ENCODE measurements around the gene CUX1. TPM values are rescaled to one million over a fixed set of nuclear protein-coding genes. Genes with fewer than 3 reads are reported as not detected.

CUX1 gene
- total RNA-seq, 1 experiment from 2014 or later: 37.4 TPM

DNA sequence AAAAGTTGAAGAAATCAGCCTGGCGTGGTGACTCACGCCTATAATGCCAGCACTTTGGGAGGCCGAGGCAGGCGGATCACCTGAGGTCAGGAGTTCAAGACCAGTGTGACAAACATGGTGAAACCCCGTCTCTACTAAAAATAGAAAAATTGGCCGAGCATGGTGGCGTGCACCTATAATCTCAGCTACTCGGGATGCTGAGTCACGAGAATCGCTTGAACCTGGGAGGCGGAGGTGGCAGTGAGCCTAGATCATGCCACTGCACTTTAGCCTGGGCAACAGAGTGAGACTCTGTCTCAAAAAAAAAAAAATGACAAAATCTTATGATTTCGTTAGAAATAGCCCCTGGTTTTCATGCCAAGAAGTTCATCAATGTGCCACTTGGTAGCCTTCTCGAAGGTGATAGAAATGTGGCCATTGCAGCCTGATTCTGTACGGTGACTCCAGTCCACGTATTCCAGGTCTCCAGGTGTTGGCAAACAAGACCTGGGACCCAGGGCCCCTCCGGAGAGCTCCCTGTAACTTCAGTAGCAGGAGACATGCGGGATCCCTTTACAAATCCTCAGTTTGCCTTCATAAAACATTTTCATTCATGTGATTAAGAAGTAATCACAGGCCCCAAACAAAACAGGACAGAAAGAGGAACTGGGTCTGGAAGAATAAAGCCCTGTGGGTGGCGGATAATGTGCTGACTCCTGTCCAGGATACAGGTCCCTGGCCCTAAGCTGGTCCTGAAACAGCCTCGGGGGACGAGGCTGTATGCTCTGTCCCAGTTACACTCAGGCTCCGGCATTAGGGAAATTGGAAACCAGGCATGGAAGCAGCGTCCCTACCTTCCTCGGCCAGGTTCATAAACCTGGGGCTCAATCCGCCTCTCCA is 262.0 kb downstream of the CUX1 start:
- DNase-seq (ENCODE audit: low read depth): no peak
- in situ Hi-C loops (cut with HindIII; ENCODE audit: low pct_unique_long_range_greater_than_20kb, low sequenced_read_pairs): no loop called here

DNA sequence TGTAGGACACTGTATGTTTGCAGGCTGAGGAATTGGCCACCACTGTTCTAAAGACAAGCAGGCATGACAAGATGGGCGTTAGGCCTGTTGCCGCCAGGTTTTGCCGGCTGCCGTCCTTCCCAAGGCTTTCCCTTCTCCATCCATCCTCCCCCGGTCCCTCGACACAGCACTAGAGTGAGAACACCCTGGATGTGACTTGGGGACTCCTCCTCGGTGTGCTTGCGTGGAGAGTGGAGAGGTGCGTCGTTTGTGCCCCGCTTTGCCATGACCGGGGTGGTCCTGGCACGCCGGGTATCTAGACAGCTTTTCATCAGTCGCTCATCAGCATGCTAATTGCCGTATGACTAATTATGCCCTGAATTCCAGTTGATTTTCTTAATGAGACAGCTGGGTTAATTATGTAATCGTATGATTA is 262.6 kb downstream of the CUX1 start:
- in situ Hi-C loops (cut with HindIII; ENCODE audit: low pct_unique_long_range_greater_than_20kb, low sequenced_read_pairs): no loop called here
- DNase-seq (ENCODE audit: low read depth): no peak

DNA sequence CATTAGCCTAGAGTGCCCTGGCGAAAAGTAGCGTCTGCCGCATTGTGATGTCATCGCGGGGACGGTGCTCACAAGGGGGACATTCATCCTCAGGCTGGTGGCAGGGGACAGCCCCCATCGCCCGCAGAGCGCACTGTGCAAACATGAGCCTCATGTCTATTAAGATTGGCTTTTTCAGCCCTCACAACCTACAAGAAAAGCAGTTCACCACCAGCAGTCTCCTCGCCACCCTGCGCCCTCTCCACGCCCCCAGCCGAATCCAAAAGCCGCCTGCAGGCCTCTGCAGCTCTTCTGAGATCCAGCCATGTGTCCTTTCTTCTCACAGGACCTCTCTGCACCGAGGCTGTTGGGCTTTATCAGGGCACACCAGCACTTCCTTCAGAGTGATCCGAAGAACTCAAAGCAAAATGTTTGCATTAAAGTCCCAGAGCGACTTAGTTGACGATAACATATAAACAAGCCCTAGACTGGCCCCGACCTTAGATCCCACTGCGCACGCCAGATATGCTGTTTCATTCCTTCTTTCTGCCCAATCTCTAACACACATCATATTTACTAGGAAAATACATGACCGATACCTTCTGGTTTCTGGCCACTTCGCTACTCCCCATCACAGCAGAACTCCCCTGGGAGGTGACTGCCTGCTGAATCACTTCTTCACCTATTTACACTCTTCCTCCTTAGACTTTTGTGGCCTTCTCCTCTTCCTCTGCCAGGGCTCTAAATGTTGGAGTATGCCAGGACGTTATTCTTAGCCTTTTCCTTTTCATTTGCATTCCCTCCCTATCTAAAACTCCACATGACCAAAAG is 263.2 kb downstream of the CUX1 start:
- DNase-seq (ENCODE audit: low read depth): no peak
- in situ Hi-C loops (cut with HindIII; ENCODE audit: low pct_unique_long_range_greater_than_20kb, low sequenced_read_pairs): no loop called here

DNA sequence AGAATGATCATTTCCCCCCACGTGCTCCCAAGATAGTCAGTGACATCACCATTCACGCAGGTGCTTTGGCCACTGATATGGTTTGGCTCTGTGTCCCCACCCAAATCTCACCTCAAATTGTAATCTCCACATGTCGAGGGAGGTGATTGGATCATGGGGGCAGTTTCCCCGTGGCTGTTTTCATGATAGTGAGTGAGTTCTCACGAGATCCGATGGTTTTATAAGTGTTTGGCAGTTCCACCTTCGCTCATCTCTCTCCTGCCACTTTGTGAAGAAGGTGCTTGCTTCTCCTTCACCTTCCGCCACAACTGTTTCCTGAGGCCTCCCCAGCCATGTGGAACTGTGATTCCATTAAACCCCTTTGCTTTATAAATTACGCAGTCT is 263.8 kb downstream of the CUX1 start:
- in situ Hi-C loops (cut with HindIII; ENCODE audit: low pct_unique_long_range_greater_than_20kb, low sequenced_read_pairs): no loop called here
- DNase-seq (ENCODE audit: low read depth): no peak

DNA sequence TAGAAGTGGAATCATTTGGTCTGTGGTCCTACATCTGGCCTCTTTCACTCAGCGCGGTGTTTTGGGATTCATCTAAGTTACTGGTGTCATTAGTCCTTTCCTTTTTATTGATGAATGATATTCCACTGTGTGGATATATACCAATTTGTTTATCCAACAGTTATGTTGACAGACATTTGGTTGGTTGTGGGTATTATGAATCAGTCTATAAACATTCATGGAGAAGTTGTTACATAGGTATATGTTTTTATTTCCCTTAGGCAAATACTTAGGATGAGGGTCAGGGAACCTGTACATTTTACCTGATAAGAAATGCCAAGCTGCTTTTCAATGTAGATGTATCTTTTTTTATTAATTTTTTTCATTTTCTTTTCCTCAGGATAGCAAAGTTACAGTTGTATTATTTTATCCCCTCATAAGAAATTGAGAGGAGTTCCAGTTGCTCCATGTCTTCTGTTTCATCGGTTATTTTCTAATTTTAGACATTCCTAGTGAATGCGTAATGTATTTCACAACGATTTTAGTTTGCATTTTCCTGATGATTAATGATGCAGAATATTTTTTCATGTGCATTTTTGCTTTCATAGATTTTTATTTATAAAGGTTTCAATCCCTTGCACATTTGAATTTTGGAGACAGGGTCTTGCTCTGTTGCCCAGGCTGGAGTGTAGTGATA is 265.4 kb downstream of the CUX1 start:
- in situ Hi-C loops (cut with HindIII; ENCODE audit: low pct_unique_long_range_greater_than_20kb, low sequenced_read_pairs): no loop called here
- DNase-seq (ENCODE audit: low read depth): no peak

DNA sequence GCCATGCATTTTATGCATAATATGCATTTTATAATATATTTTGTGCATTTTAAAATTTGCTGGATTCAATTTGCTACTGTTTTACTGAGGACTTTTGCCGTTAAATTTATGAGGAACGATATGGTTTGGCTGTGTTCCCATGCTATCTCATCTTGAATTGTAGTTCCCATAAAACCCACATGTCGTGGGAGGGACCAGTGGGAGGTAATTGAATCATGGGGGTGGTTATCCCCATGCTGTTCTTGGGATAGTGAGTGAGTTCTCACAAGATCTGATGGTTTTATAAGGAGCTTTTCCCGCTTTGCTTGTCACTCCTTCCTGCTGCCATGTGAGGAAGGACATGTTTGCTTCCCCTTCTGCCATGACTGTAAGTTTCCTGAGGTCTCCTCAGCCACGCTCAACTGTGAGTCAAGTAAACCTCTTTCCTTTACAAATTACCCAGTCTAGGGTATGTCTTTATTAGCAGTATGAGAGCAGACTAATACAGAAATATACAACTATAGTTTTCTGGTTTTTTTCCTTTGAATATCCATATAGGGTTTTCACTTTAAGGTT is 267.9 kb downstream of the CUX1 start:
- DNase-seq (ENCODE audit: low read depth): no peak
- in situ Hi-C loops (cut with HindIII; ENCODE audit: low pct_unique_long_range_greater_than_20kb, low sequenced_read_pairs): no loop called here

DNA sequence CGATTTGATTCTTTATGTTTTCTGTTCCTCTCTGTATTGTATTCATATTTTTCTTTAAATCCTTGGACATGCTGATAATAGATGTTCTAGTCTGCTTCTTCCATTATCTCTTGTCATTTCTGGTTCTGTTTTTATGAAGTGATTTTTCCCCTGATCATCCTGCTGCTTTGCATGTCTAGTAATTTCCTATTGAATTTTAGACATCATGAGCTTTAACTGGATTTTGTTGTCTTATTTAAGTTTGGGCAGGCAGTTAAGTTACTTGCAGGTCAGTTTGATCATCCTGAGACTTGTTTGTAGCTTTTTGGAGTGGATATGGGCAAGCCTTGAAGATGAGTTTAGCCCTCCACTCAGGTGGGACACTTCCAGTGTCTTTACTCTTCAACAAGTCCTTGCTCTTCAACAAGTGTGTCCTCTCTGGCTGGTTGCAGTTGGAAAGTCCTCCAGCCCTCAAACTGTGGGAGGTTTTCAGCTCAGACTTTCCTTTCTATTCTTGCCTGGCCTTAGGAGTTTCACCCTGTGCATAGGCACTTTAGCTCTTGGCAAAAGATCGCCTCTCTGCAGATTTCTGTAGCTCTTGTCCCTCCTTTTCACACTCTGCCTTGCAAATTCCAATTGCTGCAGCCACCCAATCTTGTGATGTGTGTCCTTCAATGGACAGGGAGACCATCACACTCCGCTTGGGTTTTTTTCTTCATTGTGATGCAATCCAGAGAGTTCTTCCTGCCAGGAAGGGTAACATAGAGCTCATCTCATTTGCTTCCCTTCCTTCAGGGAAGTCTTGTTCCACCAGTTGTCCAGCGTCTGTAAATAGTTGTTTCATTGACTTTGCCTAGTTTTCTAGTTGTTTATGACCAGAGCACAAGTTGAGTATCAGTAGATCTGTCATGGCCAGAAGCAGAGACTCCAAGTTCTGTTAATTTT is 272.0 kb downstream of the CUX1 start:
- in situ Hi-C loops (cut with HindIII; ENCODE audit: low pct_unique_long_range_greater_than_20kb, low sequenced_read_pairs): no loop called here
- no peak for DNase-seq (ENCODE audit: low read depth)

DNA sequence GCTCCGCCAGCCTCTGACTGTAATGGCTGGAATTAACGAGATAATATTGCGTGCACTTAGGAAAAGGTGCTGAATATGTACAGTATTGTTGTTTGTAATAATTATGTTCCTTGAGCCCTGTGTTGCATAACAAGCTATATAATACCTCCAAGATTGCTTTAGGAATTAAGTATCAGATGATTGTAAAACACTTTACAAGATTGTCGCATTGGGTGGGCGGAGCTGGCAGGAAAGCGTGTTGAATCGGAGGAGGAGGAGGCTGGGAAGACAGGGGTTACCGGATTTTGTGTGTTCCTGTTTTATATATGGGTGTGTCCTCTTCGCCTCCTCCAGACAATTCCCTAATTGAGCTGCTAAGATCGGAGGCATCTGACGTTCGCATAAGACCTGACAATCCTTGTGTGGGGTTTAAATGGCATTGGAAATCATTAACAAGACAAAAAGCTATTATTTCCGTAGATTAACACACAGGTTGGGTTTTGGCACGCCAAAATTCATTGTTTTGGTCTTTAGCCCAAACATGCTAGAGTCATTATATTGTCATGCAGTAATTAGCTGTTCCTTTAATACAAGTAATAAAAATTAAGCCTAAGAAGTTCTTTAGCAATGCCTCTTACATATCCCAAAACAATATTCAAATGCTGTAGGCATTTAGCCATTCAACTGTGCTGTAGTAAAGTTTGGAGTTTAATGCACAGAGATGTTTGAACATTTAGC is 276.3 kb downstream of the CUX1 start:
- in situ Hi-C loops (cut with HindIII; ENCODE audit: low pct_unique_long_range_greater_than_20kb, low sequenced_read_pairs): no loop called here

DNA sequence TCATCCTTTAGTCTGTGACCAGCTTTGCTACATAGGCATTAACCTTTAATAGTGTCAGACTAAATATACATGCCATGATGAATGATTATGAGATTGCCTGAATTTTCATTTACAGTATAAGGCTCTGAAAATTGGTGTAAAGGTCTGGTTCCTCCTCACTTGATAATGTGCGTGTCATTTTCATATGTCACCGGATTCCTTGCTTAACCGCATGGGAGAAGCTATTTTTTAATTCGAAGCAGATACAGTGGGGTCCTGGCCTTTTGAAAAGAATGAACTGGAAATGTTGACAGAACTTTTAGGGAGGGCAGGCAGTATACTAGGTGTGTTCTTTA is 276.9 kb downstream of the CUX1 start:
- DNase-seq (ENCODE audit: low read depth): no peak
- in situ Hi-C loops (cut with HindIII; ENCODE audit: low pct_unique_long_range_greater_than_20kb, low sequenced_read_pairs): no loop called here

More for the DNA sequence above, 276.3 kb downstream of the CUX1 start:
- DNase-seq (ENCODE audit: low read depth): no peak

DNA sequence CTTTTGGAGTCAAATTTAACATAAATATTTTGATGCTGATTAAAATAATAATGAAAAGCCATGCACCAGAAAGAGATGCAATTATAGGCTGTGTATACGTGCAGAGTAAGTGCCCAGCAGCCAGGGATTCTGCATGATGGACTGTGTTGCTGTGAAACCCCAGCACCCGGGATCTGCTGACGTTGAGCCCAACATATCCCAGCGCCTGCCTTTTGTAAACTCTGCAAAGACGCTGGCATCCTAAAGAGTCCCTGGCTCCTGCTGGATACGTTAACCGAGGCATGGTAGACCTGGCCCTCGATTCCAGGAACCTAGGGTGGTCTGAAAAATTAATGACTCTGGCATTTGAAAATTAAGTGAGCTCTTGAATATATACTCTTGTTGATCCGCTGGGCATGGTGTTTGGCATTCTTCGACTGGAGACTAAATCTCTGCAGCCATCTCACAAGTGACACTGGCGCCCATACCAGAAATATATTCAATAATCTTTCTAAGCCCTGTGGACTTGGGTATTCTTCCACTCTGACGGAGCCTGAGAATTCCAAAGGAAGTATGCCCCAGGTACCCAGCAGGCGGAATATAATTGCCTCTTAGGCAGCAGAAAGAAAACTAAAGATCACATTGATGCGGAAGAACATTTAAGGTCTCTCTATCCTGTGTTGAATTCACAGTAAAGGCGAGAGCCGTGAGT is 278.0 kb downstream of the CUX1 start:
- no peak for DNase-seq (ENCODE audit: low read depth)
- in situ Hi-C loops (cut with HindIII; ENCODE audit: low pct_unique_long_range_greater_than_20kb, low sequenced_read_pairs): no loop called here

DNA sequence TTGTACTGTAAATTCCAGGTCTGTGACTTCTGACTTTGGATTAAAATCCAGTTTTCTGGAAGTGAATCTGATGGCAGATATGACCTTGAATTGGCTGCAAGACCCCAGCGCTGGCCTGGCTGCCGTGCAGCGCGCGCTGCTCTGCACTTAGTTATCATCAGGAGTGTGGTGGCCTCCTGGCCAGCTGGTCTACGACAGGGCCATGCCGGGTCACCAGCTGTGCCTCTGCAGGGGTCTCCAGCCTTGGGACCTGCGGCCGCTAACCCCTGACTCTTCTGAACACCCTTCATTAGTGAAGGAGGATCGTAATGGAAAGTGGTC is 278.5 kb downstream of the CUX1 start:
- DNase-seq (ENCODE audit: low read depth): no peak
- in situ Hi-C loops (cut with HindIII; ENCODE audit: low pct_unique_long_range_greater_than_20kb, low sequenced_read_pairs): no loop called here

DNA sequence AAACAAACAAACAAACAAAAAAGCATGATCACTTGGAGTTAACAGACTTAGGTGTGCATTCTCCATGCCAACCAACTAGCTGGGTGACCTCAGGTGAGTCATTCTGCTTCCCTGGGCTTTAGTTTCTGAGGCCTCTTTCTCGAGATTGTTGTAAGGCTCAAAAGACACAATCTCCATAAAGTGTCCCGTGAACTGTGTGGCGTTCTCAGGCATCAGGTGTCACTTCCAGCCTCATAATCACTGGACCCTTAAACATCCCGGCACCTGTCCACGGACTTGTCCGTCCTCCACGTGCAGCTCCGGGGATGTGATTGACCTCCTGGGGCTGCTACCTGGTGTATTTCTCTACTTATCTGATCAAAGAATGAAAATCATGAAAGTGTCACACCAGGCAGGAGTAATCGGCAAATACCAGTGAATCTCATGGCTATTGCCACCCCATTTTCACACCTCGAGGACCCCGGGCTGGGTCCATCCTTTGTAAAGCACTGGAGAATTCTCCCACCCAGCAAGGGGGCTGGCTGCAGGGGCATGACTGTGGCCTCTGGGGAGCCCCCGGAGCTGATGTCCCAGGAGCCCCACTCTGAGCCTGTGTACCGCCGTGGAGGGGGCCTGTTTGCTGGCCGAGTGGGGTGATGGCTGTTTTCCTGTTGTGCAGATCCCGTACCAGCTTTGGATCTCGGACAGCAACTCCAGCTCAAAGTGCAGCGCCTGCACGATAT is 279.4 kb downstream of the CUX1 start:
- peak; percentile 8 for DNase-seq (ENCODE audit: low read depth)
- in situ Hi-C loops (cut with HindIII; ENCODE audit: low pct_unique_long_range_greater_than_20kb, low sequenced_read_pairs): no loop called here

DNA sequence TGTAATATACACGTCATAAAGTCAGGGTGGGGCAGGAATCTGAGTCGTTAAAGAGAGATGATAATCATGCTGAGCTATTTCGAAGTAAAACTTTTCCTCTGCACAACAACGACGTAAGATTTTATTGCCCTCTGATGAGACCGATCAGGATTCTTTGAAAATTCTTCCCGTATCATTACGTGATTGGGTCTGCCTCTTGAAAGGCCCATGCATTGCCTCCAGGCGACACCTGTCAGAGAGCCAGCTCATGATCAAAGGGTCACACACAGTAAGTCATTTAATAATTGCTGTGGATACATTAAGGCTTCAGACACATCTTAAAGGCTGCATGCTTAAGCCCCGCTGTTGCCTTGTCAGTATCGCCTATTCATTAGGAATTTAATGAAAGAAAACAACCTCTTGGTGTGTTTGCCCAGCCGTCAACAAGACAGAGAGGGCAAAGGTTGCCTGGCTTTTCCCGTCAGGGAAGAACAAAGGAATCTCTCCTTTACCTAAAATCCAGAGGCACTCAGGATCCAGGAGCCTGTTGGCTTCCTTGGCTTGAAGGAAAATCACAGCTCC is 280.3 kb downstream of the CUX1 start:
- no peak for DNase-seq (ENCODE audit: low read depth)
- in situ Hi-C loops (cut with HindIII; ENCODE audit: low pct_unique_long_range_greater_than_20kb, low sequenced_read_pairs): no loop called here

DNA sequence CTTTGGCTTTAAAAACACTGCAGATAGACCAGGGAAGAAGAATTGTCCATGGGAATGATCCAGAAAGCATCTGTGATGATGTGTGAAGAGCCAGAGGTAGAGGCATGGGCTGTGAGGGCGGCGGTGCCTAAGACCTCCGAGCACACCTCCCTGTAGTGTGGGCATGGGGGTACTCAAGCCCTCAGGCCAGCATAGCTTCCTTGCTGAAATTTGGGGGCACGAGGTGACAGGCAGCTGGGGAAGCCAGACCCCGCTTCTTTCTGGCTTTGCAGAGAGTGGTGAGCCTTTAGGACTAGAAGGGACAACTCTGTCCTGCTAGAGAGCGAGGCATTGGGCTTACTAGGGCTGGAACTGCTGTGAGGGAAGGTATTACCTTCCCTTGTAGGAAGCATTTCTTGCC is 281.6 kb downstream of the CUX1 start:
- in situ Hi-C loops (cut with HindIII; ENCODE audit: low pct_unique_long_range_greater_than_20kb, low sequenced_read_pairs): no loop called here
- DNase-seq (ENCODE audit: low read depth): no peak

DNA sequence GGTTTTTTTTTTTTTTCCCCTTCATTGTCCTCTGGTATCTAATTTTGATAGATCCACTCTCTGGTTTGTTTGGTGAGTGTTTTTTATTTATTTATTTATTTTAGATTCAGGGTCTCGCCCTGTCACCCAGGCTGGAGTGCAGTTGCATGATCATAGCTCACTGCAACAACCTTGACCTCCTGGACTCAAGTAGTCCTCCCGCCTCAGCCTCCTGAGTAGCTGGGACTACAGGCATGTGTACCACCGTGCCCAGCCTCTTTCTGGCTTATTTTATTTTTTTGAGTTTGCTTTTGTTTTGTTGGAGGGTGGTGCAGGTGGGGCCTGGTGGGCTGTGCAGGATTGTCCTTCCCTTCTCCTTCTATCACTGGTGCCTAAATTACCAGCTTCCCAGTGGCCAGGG is 282.0 kb downstream of the CUX1 start:
- DNase-seq (ENCODE audit: low read depth): no peak
- in situ Hi-C loops (cut with HindIII; ENCODE audit: low pct_unique_long_range_greater_than_20kb, low sequenced_read_pairs): no loop called here

DNA sequence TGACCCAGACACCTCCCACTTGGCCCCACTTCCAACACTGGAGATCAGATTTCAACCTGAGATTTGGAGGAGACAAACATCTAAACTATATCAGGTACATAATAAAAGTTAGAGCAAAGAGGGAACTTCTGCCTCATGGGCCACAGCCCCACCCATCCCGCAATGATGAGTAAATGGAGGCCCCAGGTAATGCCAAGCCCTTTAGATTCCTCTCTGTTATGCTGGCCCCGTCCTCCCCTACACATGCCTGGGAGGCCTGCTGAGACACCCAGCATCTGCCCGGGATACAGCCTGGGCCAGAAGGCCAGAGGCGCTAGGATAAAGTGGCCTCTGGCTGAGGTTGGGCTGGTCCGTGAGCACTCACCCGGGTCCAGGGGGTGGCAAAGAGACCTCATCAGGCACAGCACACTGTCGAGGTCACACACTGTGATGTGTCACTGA is 283.7 kb downstream of the CUX1 start:
- DNase-seq (ENCODE audit: low read depth): no peak
- in situ Hi-C loops (cut with HindIII; ENCODE audit: low pct_unique_long_range_greater_than_20kb, low sequenced_read_pairs): no loop called here
